Erythroblast (primary cell): ENCODE data around the gene RNF169.

ENCODE experiments used
- GATA1 ChIP-seq: IDR thresholded peaks from 2 replicates; pipeline ENCODE4 v1.6.1; 2011; ENCODE audit warnings: low read depth, mild to moderate bottlenecking, control low read depth, low read length, moderate library complexity
- POLR2A ChIP-seq: IDR thresholded peaks from 2 replicates; pipeline ENCODE4 v1.6.1; 2011; ENCODE audit warnings: mild to moderate bottlenecking, low read length

- no peak for TF ChIP-seq POLR2A
- TF ChIP-seq GATA1: no peak
These were observed 8.9 kb upstream of the RNF169 start for GRCh38 chr11:74739546-74740270.
